ENCODE data around the gene APOBEC3A. TPM values are rescaled to one million over a fixed set of nuclear protein-coding genes. Genes with fewer than 3 reads are reported as not detected.

Gene APOBEC3A
- not detected for polyA plus RNA-seq (2012; ENCODE audit: insufficient read length, low read depth)

DNA sequence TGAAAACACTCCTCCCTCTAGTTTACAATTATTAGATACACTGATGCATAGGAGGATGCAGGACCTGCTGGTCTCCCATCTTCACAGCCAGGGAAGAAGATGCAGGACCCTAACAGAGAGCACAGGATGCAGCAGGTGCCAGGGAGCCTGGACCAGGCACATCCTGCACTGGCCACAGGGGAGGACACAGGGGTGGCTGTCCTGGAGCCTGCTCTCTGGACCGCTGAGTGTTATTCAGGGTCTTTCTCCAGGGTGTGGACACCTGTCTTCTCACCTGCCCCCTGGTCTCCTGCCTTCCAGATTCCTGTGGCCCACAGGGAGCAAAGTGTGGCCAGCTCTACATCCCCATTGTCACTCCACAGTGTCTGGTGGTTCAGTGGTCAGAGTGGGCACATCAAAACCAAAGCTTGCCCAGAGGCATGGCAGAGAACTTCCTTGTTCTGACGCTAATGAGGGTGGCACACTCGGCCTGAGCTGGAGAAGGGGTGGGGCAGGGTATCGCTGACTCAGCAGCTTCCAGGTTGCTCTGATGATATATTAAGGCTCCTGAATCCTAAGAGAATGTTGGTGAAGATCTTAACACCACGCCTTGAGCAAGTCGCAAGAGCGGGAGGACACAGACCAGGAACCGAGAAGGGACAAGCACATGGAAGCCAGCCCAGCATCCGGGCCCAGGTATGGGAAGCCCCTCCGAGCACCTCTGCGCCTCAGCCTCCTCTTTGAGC lies at the start of gene APOBEC3A:
TSS of gene APOBEC3A (plus strand) at position 564 of the 725 bp plus-strand sequence. CDS start at position 647, 83 bp downstream.
- no peak for TF ChIP-seq SIN3A (IDR thresholded peaks at IDR 0.05; ENCODE audit: borderline replicate concordance, insufficient read depth, low read length)
- TF ChIP-seq FOXP2 (optimal IDR thresholded peaks at IDR 0.05; ENCODE audit: borderline replicate concordance, extremely low read depth, extremely low read length, insufficient read depth) = no peak
- TF ChIP-seq POLR2AphosphoS5 (IDR thresholded peaks at IDR 0.05; ENCODE audit: low read depth, low read length) = no peak
- TF ChIP-seq TAF1 (IDR thresholded peaks at IDR 0.05; ENCODE audit: borderline replicate concordance, insufficient read depth, low read length) = no peak
- TF ChIP-seq, protein P1, sequence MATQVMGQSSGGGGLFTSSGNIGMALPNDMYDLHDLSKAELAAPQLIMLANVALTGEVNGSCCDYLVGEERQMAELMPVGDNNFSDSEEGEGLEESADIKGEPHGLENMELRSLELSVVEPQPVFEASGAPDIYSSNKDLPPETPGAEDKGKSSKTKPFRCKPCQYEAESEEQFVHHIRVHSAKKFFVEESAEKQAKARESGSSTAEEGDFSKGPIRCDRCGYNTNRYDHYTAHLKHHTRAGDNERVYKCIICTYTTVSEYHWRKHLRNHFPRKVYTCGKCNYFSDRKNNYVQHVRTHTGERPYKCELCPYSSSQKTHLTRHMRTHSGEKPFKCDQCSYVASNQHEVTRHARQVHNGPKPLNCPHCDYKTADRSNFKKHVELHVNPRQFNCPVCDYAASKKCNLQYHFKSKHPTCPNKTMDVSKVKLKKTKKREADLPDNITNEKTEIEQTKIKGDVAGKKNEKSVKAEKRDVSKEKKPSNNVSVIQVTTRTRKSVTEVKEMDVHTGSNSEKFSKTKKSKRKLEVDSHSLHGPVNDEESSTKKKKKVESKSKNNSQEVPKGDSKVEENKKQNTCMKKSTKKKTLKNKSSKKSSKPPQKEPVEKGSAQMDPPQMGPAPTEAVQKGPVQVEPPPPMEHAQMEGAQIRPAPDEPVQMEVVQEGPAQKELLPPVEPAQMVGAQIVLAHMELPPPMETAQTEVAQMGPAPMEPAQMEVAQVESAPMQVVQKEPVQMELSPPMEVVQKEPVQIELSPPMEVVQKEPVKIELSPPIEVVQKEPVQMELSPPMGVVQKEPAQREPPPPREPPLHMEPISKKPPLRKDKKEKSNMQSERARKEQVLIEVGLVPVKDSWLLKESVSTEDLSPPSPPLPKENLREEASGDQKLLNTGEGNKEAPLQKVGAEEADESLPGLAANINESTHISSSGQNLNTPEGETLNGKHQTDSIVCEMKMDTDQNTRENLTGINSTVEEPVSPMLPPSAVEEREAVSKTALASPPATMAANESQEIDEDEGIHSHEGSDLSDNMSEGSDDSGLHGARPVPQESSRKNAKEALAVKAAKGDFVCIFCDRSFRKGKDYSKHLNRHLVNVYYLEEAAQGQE (IDR thresholded peaks at IDR 0.05; ENCODE audit: insufficient read depth in 1 of 2, low read depth in 2 of 2, low read length in 2 of 2) = no peak

DNA sequence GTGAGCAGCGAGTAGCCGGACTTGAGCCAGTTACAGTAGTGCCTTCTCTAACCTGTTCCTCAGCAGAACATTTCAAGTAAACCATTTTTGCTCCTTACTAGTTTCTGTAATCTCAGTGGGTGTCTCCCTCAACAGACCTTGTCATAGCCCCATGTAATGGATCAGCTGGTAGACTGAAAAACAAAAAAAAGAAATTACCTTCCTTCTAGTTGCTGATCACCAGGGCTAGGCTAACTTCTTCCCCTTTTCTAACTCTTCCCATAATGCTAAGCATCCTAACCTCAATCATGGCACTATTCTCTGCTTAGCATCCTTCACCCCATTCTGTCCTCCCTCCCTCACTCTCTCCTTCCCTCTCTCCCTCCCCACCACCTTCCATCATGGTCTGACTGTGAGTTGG lies 49.6 kb upstream of the APOBEC3A start:
- TF ChIP-seq, protein P1 (IDR thresholded peaks at IDR 0.05; ENCODE audit: insufficient read depth in 1 of 2, low read depth in 2 of 2, low read length in 2 of 2) = no peak
- TF ChIP-seq SIN3A (IDR thresholded peaks at IDR 0.05; ENCODE audit: borderline replicate concordance, insufficient read depth, low read length) (no peak), FOXP2 (optimal IDR thresholded peaks at IDR 0.05; ENCODE audit: borderline replicate concordance, extremely low read depth, extremely low read length, insufficient read depth) (no peak), POLR2AphosphoS5 (IDR thresholded peaks at IDR 0.05; ENCODE audit: low read depth, low read length) (no peak), TAF1 (IDR thresholded peaks at IDR 0.05; ENCODE audit: borderline replicate concordance, insufficient read depth, low read length) (no peak)

DNA sequence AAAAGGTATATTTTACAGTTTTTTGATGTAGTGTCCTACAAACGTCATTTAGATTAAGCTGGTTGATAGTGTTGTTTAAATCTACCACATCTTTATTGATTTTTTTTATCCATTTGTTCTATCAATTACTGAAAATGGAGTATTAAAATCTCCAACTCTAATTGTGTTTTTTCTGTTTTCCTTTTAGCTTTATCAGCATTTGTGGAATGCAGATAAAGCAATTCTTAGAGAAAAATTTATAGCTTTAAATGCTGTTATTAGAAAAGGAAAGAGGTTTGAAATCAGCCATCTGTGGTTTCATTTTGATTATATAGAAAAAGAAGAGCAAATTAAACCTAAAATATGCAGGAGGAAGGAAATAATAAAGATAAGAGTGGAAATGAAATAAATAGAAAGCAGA lies 46.0 kb upstream of the APOBEC3A start:
- TF ChIP-seq TAF1 (IDR thresholded peaks at IDR 0.05; ENCODE audit: borderline replicate concordance, insufficient read depth, low read length) (no peak), FOXP2 (optimal IDR thresholded peaks at IDR 0.05; ENCODE audit: borderline replicate concordance, extremely low read depth, extremely low read length, insufficient read depth) (no peak), POLR2AphosphoS5 (IDR thresholded peaks at IDR 0.05; ENCODE audit: low read depth, low read length) (no peak), SIN3A (IDR thresholded peaks at IDR 0.05; ENCODE audit: borderline replicate concordance, insufficient read depth, low read length) (no peak)
- TF ChIP-seq, protein P1 (IDR thresholded peaks at IDR 0.05; ENCODE audit: insufficient read depth in 1 of 2, low read depth in 2 of 2, low read length in 2 of 2) = no peak

DNA sequence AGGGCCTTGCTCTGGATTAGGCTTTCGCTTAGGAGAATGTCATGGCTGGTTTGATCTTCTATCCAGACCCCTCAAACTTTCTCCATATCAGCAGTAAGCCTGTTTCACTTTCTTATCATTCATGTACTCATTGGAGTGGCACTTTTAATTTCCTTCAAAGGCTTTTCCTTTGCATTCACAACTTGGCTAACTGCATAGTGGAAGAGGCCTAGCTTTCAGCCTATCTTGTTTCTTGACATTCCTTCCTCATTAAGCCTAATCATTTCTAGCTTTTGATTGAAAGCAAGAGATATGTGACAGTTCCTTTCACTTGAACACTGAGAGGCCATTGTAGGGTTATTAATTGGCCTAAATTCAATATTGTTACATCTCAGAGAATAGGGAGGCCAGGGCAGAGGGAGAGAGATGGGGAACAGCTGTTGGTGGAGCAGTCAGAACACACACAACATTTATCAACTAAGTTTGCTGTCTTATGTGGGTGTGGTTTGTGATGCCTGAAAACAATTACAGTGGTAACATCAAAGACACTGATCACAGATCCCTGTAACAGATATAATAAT lies 37.7 kb upstream of the APOBEC3A start:
- TF ChIP-seq POLR2AphosphoS5 (IDR thresholded peaks at IDR 0.05; ENCODE audit: low read depth, low read length) (no peak), FOXP2 (optimal IDR thresholded peaks at IDR 0.05; ENCODE audit: borderline replicate concordance, extremely low read depth, extremely low read length, insufficient read depth) (no peak), TAF1 (IDR thresholded peaks at IDR 0.05; ENCODE audit: borderline replicate concordance, insufficient read depth, low read length) (no peak), SIN3A (IDR thresholded peaks at IDR 0.05; ENCODE audit: borderline replicate concordance, insufficient read depth, low read length) (no peak)
- TF ChIP-seq, protein P1 (IDR thresholded peaks at IDR 0.05; ENCODE audit: insufficient read depth in 1 of 2, low read depth in 2 of 2, low read length in 2 of 2) = no peak
